Mucosa of descending colon (tissue), 3 donors: Measurements from ENCODE around the gene APBB1. TPM values are rescaled to one million over a fixed set of nuclear protein-coding genes. Genes with fewer than 3 reads are reported as not detected.

Source experiments
- ATAC-seq: fragments of 200-7000 bp; cut with Tn5 transposase; one replicate; pipeline ENCODE4 v1.9.1; 2020; ENCODE audit warnings: mild to moderate bottlenecking, moderate library complexity
- DNase-seq, 3 donors: peaks; one replicate each; pipeline ENCODE4 v3.0.0-alpha.2; 2020
- H3K36me3 ChIP-seq: fragments of 200-600 bp; one replicate; pipeline ENCODE4 v1.8.0; 2021; ENCODE audit warnings: low read depth, mild to moderate bottlenecking
- H3K4me1 ChIP-seq: fragments of 200-600 bp; one replicate; pipeline ENCODE4 v1.8.0; 2021; ENCODE audit warnings: low read depth, mild to moderate bottlenecking
- H3K4me3 ChIP-seq: fragments of 200-600 bp; one replicate; pipeline ENCODE4 v1.8.0; 2021; ENCODE audit warnings: mild to moderate bottlenecking
- H3K9me3 ChIP-seq: fragments of 200-600 bp; one replicate; pipeline ENCODE4 v1.8.0; 2021; ENCODE audit warnings: mild to moderate bottlenecking
- CTCF ChIP-seq: fragments of 200-600 bp; IDR thresholded peaks from one replicate; pipeline ENCODE4 v1.8.0; 2022; ENCODE audit warnings: antibody characterized with exemption, mild to moderate bottlenecking
- intact Hi-C, 2 donors: fragments of 100-400 bp; cut with DNase I in 1 of 2; cut with micrococcal nuclease in 1 of 2; formaldehyde crosslinking; loops; one replicate each; pipeline versions ENCODE4 v1.11.0 to v1.11.1; 2022; cut with DNase I, micrococcal nuclease
- total RNA-seq, 3 donors: library from RNA; stranded (reverse); fragmentation: NEBNext Ultra II Directional in 2 of 3; extraction: Animal tissue kit (Norgen Biotek cat#: 25700) in 2 of 3; gene quantifications; one replicate each; pipeline versions ENCODE4 v1.2.1 to v1.2.4, GENCODE V29; 2021 to 2023
- donor health status: DM: no; HTN: no; CAD: no; lungs with moderate emphysema.
- donor health status: DM: no; HTN: no; CAD: no.
- donor health status: DM: no; HTN: yes; CAD: no.

Gene APBB1
- total RNA-seq, 3 donors from 2014 or later = 5.2 to 64.7 (median 8.3) TPM

GRCh38 chr11:6403539-6403938 is 15.4 kb downstream of the APBB1 start:
- H3K36me3 ChIP-seq = no peaks in the 10 kb centered on the region
- DNase-seq (no peak), ATAC-seq (no peak)
- no peak for TF ChIP-seq CTCF
- peaks cover 4% of the 10 kb centered on the region for H3K4me1 ChIP-seq
- no peak overlapping the region for H3K4me3 ChIP-seq
- H3K9me3 ChIP-seq = no peaks in the 10 kb centered on the region
- intact Hi-C loops = no loop called here

GRCh38 chr11:6402561-6402981 is 16.3 kb downstream of the APBB1 start:
- H3K4me1 ChIP-seq = peaks cover 4% of the 10 kb centered on the region
- TF ChIP-seq CTCF = no peak
- intact Hi-C loops = no loop called here
- DNase-seq (peak in 1 of 3 donors; percentile 45), ATAC-seq (peak; percentile 80)
- no peaks in the 10 kb centered on the region for H3K9me3 ChIP-seq
- H3K4me3 ChIP-seq = no peak overlapping the region
- no peaks in the 10 kb centered on the region for H3K36me3 ChIP-seq

- Histone ChIP-seq H3K36me3 (no peaks in the 10 kb centered on the region), H3K4me1 (peaks cover 4% of the 10 kb centered on the region), H3K9me3 (no peaks in the 10 kb centered on the region), H3K4me3 (no peak overlapping the region)
- no peak for TF ChIP-seq CTCF
- intact Hi-C loops = no loop called here
- DNase-seq (no peak), ATAC-seq (peak; percentile 24)
Observed at GRCh38 chr11:6402061-6402470, 16.8 kb downstream of the APBB1 start.

GRCh38 chr11:6401464-6401863 is 17.4 kb downstream of the APBB1 start:
- peaks cover 4% of the 10 kb centered on the region for H3K4me1 ChIP-seq
- TF ChIP-seq CTCF = no peak
- H3K36me3 ChIP-seq = no peaks in the 10 kb centered on the region
- DNase-seq (no peak), ATAC-seq (no peak)
- intact Hi-C loops = no loop called here
- H3K9me3 ChIP-seq = no peaks in the 10 kb centered on the region
- no peak overlapping the region for H3K4me3 ChIP-seq

GRCh38 chr11:6400431-6401345 is 18.2 kb downstream of the APBB1 start:
- no peaks in the 10 kb centered on the region for H3K4me1 ChIP-seq
- intact Hi-C loops = no loop called here
- ATAC-seq = no peak
- no peak for DNase-seq
- no peak for TF ChIP-seq CTCF
- H3K4me3 ChIP-seq = no peak overlapping the region
- H3K36me3 ChIP-seq = no peaks in the 10 kb centered on the region
- no peaks in the 10 kb centered on the region for H3K9me3 ChIP-seq
